Panc1 (cell line): Measurements from ENCODE around the gene ANKLE1. TPM values are rescaled to one million over a fixed set of nuclear protein-coding genes. Genes with fewer than 3 reads are reported as not detected.
A peak's percentile ranks its signal among the peaks of the same experiment; 100 is the strongest.

ENCODE experiments used
- ATAC-seq: fragments of 200-7000 bp; cut with Tn5 transposase; 2 replicates; pipeline ENCODE4 v1.9.1; 2020; ENCODE audit warnings: mild to moderate bottlenecking, moderate library complexity
- BruUV-seq: library from RNA; stranded (reverse); fragments of 400-500 nt; replicated peaks from 2 replicates; lab custom pipeline; 2021; lab: Mats Ljungman, UMichigan
- CTCF ChIA-PET: fragments of 300-600 bp; sonication (Branson Sonifier 250); formaldehyde crosslinking; loops from one replicate; lab custom pipeline; 2022; ENCODE audit warnings: antibody characterized with exemption; lab: Charles Lee
- POLR2A ChIA-PET: fragments of 300-600 bp; sonication (Branson Sonifier 250); formaldehyde crosslinking; loops from one replicate; lab custom pipeline; 2022; ENCODE audit warnings: antibody characterized with exemption; lab: Charles Lee
- DNase-seq: peaks from one replicate; pipeline ENCODE4 v3.0.0-alpha.2; 2010; ENCODE audit warnings: low read depth, low spot score
- H3K27ac ChIP-seq: 2 replicates; pipeline ENCODE4 v1.5.1; 2011; ENCODE audit warnings: mild to moderate bottlenecking, low read length, inconsistent platforms
- H3K27me3 ChIP-seq: fragments of 200-500 bp; sonication (Bioruptor generic); 2 replicates; pipeline ENCODE4 v1.6.0; 2014; ENCODE audit warnings: low read length, inconsistent platforms; ENCODE audit not compliant: control insufficient read depth, insufficient read depth
- H3K36me3 ChIP-seq: fragments of 200-500 bp; sonication (Bioruptor generic); 2 replicates; pipeline ENCODE4 v1.5.1; 2014; ENCODE audit warnings: inconsistent platforms, mild to moderate bottlenecking, low read length, moderate library complexity; ENCODE audit not compliant: control insufficient read depth, insufficient read depth
- H3K4me1 ChIP-seq: 2 replicates; pipeline ENCODE4 v1.5.1; 2011; ENCODE audit warnings: inconsistent platforms, mild to moderate bottlenecking, low read length, moderate library complexity; ENCODE audit not compliant: control insufficient read depth, insufficient read depth
- H3K4me3 ChIP-seq, 2 experiments: 2 replicates each; pipeline ENCODE4 v1.5.1; 2011 to 2012; ENCODE audit warnings: low read depth in 2 of 2, low read length in 2 of 2, mild to moderate bottlenecking in 2 of 2, inconsistent platforms in 1 of 2, moderate library complexity in 1 of 2
- H3K9me3 ChIP-seq: fragments of 200-500 bp; sonication (Bioruptor generic); 2 replicates; pipeline ENCODE4 v1.5.1; 2014; ENCODE audit warnings: low read depth, mild to moderate bottlenecking, inconsistent platforms, low read length, moderate library complexity; ENCODE audit not compliant: control insufficient read depth, insufficient read depth
- POLR2AphosphoS5 ChIP-seq: IDR thresholded peaks from 2 replicates; pipeline ENCODE4 v1.6.1; 2012; ENCODE audit warnings: mild to moderate bottlenecking, low read depth, low read length, moderate library complexity
- SIN3A ChIP-seq: IDR thresholded peaks from 2 replicates; pipeline ENCODE4 v1.6.1; 2012; ENCODE audit warnings: low read depth, mild to moderate bottlenecking, low read length, moderate library complexity, borderline replicate concordance; ENCODE audit not compliant: insufficient read depth
- TCF7L2 ChIP-seq: IDR thresholded peaks from 2 replicates; pipeline ENCODE4 v1.6.1; 2011; ENCODE audit warnings: mild to moderate bottlenecking, low read depth, low read length, inconsistent platforms
- in situ Hi-C: cut with HindIII; loops from 2 replicates; pipeline ENCODE4 v1.10.0; 2016; ENCODE audit warnings: low sequenced_read_pairs, low pct_unique_long_range_greater_than_20kb
- intact Hi-C: fragments of 100-400 bp; cut with micrococcal nuclease; formaldehyde crosslinking; loops from one replicate; pipeline ENCODE4 v1.10.0; 2022; ENCODE audit not compliant: unreplicated experiment
- total RNA-seq: library from RNA; stranded (reverse); gene quantifications from one replicate; pipeline ENCODE4 v1.2.1, GENCODE V29; 2021; ENCODE audit not compliant: unreplicated experiment
- TF ChIP-seq, protein P1 (sequence below), 2 experiments: IDR thresholded peaks; 2 replicates each; pipeline ENCODE4 v1.6.1; 2011 to 2012; ENCODE audit warnings: low read depth in 2 of 2, control low read depth in 1 of 2, low read length in 1 of 2, mild to moderate bottlenecking in 1 of 2, moderate library complexity in 1 of 2; ENCODE audit not compliant: insufficient read depth in 1 of 2
- TF ChIP-seq, protein P2 (sequence below): fragments of 450-650 bp; IDR thresholded peaks from 2 replicates; pipeline ENCODE4 v1.5.1; 2017; ENCODE audit warnings: mild to moderate bottlenecking

Gene ANKLE1
- total RNA-seq, 1 experiment from 2014 or later: 1.1 TPM

DNA sequence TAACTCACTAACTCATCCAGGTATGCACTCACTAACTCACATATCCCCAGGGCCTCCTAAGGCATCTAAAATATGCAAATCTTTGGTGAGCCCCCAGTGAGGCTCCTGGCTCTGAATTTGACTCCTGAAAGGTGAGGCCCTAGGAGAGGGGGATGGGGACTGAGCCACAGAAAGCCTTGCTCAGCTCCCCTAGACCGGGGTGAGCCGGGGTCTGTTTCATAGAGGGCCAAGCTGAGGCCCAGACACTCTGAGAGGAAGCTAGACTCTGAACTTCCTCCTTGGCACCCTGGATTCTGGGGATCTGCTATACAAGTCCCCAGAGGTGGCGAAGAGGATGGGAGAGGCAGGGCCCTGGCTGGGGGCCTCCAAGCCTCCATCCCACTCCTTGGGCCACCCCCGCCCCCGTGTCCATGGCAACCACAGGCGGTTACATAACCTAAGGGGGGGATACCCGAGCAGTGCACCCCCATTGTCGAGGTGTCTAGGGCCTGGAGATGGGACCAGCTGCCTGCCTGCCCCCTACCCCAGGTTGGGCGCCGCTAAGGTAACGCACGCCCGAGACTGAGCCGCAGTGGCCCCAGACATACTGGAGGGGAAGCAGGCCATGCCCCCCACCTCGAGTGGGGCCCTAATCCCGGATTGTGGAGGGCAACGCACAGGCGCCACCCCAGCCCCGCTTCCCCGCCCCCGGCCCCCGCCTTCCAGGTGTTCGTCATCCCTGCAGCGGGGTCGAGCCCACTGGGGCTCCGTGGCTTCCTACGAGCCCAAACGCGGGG is 20.9 kb downstream of the ANKLE1 start:
- ChIA-PET CTCF (no interaction called here), POLR2A (no interaction called here)
- ATAC-seq: no peak
- intact Hi-C loops (loop anchor here (10.0 kb wide), 1 partner anchor 1092 kb away; the partner anchor contains the start of gene LRRC25), in situ Hi-C loops (no loop called here)
- H3K4me3 ChIP-seq: peak overlapping the region; percentile 56 to 60
- H3K27ac ChIP-seq: peak overlapping the region; percentile 48
- no peak for DNase-seq
- TF ChIP-seq, protein P1, sequence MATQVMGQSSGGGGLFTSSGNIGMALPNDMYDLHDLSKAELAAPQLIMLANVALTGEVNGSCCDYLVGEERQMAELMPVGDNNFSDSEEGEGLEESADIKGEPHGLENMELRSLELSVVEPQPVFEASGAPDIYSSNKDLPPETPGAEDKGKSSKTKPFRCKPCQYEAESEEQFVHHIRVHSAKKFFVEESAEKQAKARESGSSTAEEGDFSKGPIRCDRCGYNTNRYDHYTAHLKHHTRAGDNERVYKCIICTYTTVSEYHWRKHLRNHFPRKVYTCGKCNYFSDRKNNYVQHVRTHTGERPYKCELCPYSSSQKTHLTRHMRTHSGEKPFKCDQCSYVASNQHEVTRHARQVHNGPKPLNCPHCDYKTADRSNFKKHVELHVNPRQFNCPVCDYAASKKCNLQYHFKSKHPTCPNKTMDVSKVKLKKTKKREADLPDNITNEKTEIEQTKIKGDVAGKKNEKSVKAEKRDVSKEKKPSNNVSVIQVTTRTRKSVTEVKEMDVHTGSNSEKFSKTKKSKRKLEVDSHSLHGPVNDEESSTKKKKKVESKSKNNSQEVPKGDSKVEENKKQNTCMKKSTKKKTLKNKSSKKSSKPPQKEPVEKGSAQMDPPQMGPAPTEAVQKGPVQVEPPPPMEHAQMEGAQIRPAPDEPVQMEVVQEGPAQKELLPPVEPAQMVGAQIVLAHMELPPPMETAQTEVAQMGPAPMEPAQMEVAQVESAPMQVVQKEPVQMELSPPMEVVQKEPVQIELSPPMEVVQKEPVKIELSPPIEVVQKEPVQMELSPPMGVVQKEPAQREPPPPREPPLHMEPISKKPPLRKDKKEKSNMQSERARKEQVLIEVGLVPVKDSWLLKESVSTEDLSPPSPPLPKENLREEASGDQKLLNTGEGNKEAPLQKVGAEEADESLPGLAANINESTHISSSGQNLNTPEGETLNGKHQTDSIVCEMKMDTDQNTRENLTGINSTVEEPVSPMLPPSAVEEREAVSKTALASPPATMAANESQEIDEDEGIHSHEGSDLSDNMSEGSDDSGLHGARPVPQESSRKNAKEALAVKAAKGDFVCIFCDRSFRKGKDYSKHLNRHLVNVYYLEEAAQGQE (IDR thresholded peaks at IDR 0.05; ENCODE audit: insufficient read depth in 1 of 2, low read depth in 2 of 2, low read length in 1 of 2): no peak
- no peak for TF ChIP-seq POLR2AphosphoS5
- no peak for TF ChIP-seq SIN3A
- TF ChIP-seq, protein P2, sequence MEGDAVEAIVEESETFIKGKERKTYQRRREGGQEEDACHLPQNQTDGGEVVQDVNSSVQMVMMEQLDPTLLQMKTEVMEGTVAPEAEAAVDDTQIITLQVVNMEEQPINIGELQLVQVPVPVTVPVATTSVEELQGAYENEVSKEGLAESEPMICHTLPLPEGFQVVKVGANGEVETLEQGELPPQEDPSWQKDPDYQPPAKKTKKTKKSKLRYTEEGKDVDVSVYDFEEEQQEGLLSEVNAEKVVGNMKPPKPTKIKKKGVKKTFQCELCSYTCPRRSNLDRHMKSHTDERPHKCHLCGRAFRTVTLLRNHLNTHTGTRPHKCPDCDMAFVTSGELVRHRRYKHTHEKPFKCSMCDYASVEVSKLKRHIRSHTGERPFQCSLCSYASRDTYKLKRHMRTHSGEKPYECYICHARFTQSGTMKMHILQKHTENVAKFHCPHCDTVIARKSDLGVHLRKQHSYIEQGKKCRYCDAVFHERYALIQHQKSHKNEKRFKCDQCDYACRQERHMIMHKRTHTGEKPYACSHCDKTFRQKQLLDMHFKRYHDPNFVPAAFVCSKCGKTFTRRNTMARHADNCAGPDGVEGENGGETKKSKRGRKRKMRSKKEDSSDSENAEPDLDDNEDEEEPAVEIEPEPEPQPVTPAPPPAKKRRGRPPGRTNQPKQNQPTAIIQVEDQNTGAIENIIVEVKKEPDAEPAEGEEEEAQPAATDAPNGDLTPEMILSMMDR: no peak
- TF ChIP-seq TCF7L2: no peak
- no TSS peak for BruUV-seq
- no peaks in the 10 kb centered on the region for H3K27me3 ChIP-seq
- peaks cover 27% of the 10 kb centered on the region for H3K4me1 ChIP-seq
- H3K9me3 ChIP-seq: no peaks in the 10 kb centered on the region
- no peaks in the 10 kb centered on the region; the same call in 1 of the 2 replicates for H3K36me3 ChIP-seq

DNA sequence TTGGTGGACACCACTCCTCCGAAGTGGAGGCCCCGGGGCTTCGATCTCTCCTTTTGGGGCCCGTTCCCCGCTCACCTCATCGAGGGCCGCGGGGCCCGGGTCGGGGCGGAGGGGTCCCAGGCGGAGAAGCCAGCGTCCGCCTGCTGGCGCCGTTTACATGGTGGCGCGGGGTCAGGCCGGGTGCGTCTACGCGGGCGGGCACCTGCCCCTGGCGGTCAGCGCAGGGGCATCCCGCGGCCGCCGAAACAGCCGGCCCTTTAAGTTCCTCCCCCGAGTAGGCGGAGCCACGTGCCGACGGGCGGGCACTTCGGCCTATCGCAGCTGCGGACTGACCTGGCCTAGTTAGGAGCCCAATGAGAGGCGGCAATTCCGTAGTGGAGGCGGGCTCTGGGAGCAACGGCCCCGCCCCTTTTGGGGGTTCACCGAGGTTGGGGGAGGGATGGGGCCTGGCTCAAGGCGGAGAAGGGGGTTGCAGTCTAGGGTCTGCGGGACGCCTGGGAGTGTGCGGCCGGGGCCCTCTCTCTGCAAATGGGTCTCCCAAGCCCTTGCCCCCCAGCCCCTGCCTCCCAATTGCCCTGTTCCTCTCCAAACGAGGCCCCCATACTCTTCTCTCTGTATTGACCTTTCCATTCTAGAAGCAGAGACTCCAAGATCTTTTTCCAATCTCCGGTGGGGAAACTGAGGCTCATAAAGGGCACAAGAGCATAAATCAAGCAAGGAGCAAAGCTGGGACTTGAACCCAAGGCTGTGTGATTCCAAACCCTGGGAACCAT is 21.7 kb downstream of the ANKLE1 start, which contains the start of gene ABHD8:
Gene ABHD8, minus strand, starts transcription at position 259 of the 773 bp plus-strand sequence. CDS start 1,809 bp downstream, outside the sequence.
- in situ Hi-C loops: no loop called here
- peak within 1 kb of the TSS; percentile 89 for H3K27ac ChIP-seq
- DNase-seq: peak; percentile 65

More for the DNA sequence above, 21.7 kb downstream of the ANKLE1 start, which contains the start of gene ABHD8:
- ChIA-PET CTCF (no interaction called here), POLR2A (no interaction called here)
- no peaks in the 10 kb centered on the region; the same call in 1 of the 2 replicates for H3K36me3 ChIP-seq
- H3K27me3 ChIP-seq: no peaks in the 10 kb centered on the region
- no TSS peak for BruUV-seq
- TF ChIP-seq, protein P1 (IDR thresholded peaks at IDR 0.05; ENCODE audit: insufficient read depth in 1 of 2, low read depth in 2 of 2, low read length in 1 of 2): no peak
- TF ChIP-seq SIN3A: peak; percentile 69; the same call in 1 of the 2 replicates
- TF ChIP-seq, protein P2: peak; percentile 66
- TF ChIP-seq POLR2AphosphoS5: peak; percentile 35; the same call in 1 of the 2 replicates
- H3K4me3 ChIP-seq: peak within 1 kb of the TSS; percentile 56 to 60
- H3K4me1 ChIP-seq: peaks cover 28% of the 10 kb centered on the region
- no peaks in the 10 kb centered on the region for H3K9me3 ChIP-seq
- intact Hi-C loops: loop anchor here (10.0 kb wide), 1 partner anchor 1091 kb away; the partner anchor contains the start of gene LRRC25
- ATAC-seq: peak; percentile 85
